Hippocampal formation (tissue), 2 donors: Measurements from ENCODE around the gene PDLIM3.

Experiments
- DNase-seq, 2 donors: peaks; one replicate each; lab custom pipeline; 2025; lab: John Stamatoyannopoulos, UW

Gene PDLIM3

GRCh38 chr4:185470501-185471195, 64.7 kb downstream of the PDLIM3 start:
- DNase-seq, result peak in 1 of 2 donors; percentile 64

- no peak for DNase-seq
These were observed 65.6 kb downstream of the PDLIM3 start for GRCh38 chr4:185469580-185470154.

- no peak for DNase-seq
These were observed 66.3 kb downstream of the PDLIM3 start for GRCh38 chr4:185468999-185469398.

- no peak for DNase-seq
These were observed 67.3 kb downstream of the PDLIM3 start for GRCh38 chr4:185467991-185468390.

- no peak for DNase-seq
These were observed 68.2 kb downstream of the PDLIM3 start for GRCh38 chr4:185467101-185467500.

- DNase-seq, result no peak
These were observed 69.6 kb downstream of the PDLIM3 start for GRCh38 chr4:185465707-185466106.

- no peak for DNase-seq
These were observed 70.4 kb downstream of the PDLIM3 start for GRCh38 chr4:185464887-185465286.

GRCh38 chr4:185464183-185464582, 71.1 kb downstream of the PDLIM3 start:
- DNase-seq, result no peak

GRCh38 chr4:185463541-185463940, 71.8 kb downstream of the PDLIM3 start:
- DNase-seq, result no peak

- DNase-seq, result no peak
These were observed 73.7 kb downstream of the PDLIM3 start for GRCh38 chr4:185461565-185461964.

GRCh38 chr4:185457136-185457535, 78.2 kb downstream of the PDLIM3 start:
- no peak for DNase-seq

GRCh38 chr4:185456131-185456530, 79.2 kb downstream of the PDLIM3 start:
- DNase-seq, result no peak
